MCF 10A (cell line): ENCODE data around the gene SETD5. TPM values are rescaled to one million over a fixed set of nuclear protein-coding genes. Genes with fewer than 3 reads are reported as not detected.
A peak's percentile ranks its signal among the peaks of the same experiment; 100 is the strongest.

ENCODE experiments used
- BruUV-seq: library from RNA; stranded (reverse); fragments of 400-500 nt; replicated peaks from 2 replicates; lab custom pipeline; 2021; lab: Mats Ljungman, UMichigan
- CTCF ChIA-PET: fragments of 300-600 bp; sonication (Branson Sonifier 250); formaldehyde crosslinking; extraction: SDS; loops from one replicate; lab custom pipeline; 2021; ENCODE audit warnings: antibody characterized with exemption, inconsistent platforms; lab: Yijun Ruan, JAX
- POLR2A ChIA-PET: fragments of 300-600, 350-650 bp; sonication (Branson Sonifier 250); formaldehyde crosslinking; extraction: SDS; loops from one replicate; lab custom pipeline; 2020; ENCODE audit warnings: antibody characterized with exemption, inconsistent platforms; lab: Yijun Ruan, JAX
- DNase-seq: peaks from one replicate; pipeline ENCODE4 v3.0.0-alpha.2; 2018; ENCODE audit not compliant: unreplicated experiment
- H3K27ac Mint-ChIP-seq: one replicate; pipeline ENCODE4 v1.8.0; 2022; ENCODE audit warnings: mild to moderate bottlenecking, low read depth, mixed read lengths; ENCODE audit not compliant: unreplicated experiment
- H3K27me3 Mint-ChIP-seq: one replicate; pipeline ENCODE4 v1.8.0; 2022; ENCODE audit warnings: mixed read lengths; ENCODE audit not compliant: insufficient read depth, unreplicated experiment
- H3K36me3 Mint-ChIP-seq: one replicate; pipeline ENCODE4 v1.8.0; 2022; ENCODE audit warnings: mild to moderate bottlenecking, moderate library complexity, mixed read lengths; ENCODE audit not compliant: insufficient read depth, unreplicated experiment
- H3K4me1 Mint-ChIP-seq: one replicate; pipeline ENCODE4 v1.8.0; 2022; ENCODE audit warnings: mixed read lengths; ENCODE audit not compliant: insufficient read depth, unreplicated experiment
- H3K4me3 Mint-ChIP-seq: one replicate; pipeline ENCODE4 v1.8.0; 2022; ENCODE audit warnings: mild to moderate bottlenecking, moderate library complexity, mixed read lengths; ENCODE audit not compliant: unreplicated experiment
- H3K9me3 Mint-ChIP-seq: one replicate; pipeline ENCODE4 v1.8.0; 2022; ENCODE audit warnings: mixed read lengths; ENCODE audit not compliant: unreplicated experiment
- CTCF ChIP-seq: fragments of 200-600 bp; IDR thresholded peaks from one replicate; pipeline ENCODE4 v1.8.0; 2022; ENCODE audit warnings: antibody characterized with exemption, mild to moderate bottlenecking; ENCODE audit not compliant: unreplicated experiment
- intact Hi-C: fragments of 100-400 bp; cut with micrococcal nuclease; formaldehyde crosslinking; loops from 2 replicates; pipeline ENCODE4 v1.14.1; 2022
- total RNA-seq: library from RNA; stranded (reverse); gene quantifications from 2 replicates; pipeline ENCODE4 v1.2.3, GENCODE V29; 2022

Gene SETD5
- total RNA-seq, 1 experiment from 2014 or later: 149 TPM

GRCh38 chr3:9362731-9363530, 34.5 kb upstream of the SETD5 start, which contains the start of gene THUMPD3:
Gene THUMPD3, plus strand, starts transcription at chr3:9363054. Its CDS starts 2,015 bp downstream, at chr3:9365069.
- peaks cover 5% of the 10 kb centered on the region for H3K4me1 Mint-ChIP-seq
- H3K4me3 Mint-ChIP-seq: peak within 1 kb of the TSS; percentile 97
- DNase-seq: peak; percentile 89
- peak within 1 kb of the TSS; percentile 99 for H3K27ac Mint-ChIP-seq
- H3K9me3 Mint-ChIP-seq: no peaks in the 10 kb centered on the region
- no peak for TF ChIP-seq CTCF
- POLR2A ChIA-PET: interaction anchor here (0.6 to 5.4 kb wide), 37 partner anchors 9 to 592 kb away, joined by 3 to 158 read pairs (median 4); partner anchors contain the start of genes ARPC4, BRPF1, MTMR14 and SETD5
- CTCF ChIA-PET: interaction anchor here (0.6 to 4.5 kb wide), 9 partner anchors 10 to 214 kb away, joined by 3 to 55 read pairs (median 3); partner anchors contain the start of gene SRGAP3
- peaks cover 44% of the 10 kb centered on the region for H3K36me3 Mint-ChIP-seq
- H3K27me3 Mint-ChIP-seq: no peaks in the 10 kb centered on the region
- TSS peak; percentile 56 for BruUV-seq
- intact Hi-C loops: loop anchor here (2.0 kb wide), 1 partner anchor 60 kb away; no protein-coding TSS in a partner anchor

GRCh38 chr3:9369508-9369907, 27.9 kb upstream of the SETD5 start:
- H3K27ac Mint-ChIP-seq: no peak overlapping the region
- no peak for DNase-seq
- ChIA-PET POLR2A (interaction anchor here (0.8 to 1.9 kb wide), 3 partner anchors 13 to 26 kb away, joined by 4 to 8 read pairs (median 5); no protein-coding TSS in a partner anchor), CTCF (interaction anchor here (0.5 to 1.6 kb wide), 2 partner anchors 15 to 16 kb away, joined by 4 to 5 read pairs; no protein-coding TSS in a partner anchor)
- intact Hi-C loops: no loop called here
- no peaks in the 10 kb centered on the region for H3K27me3 Mint-ChIP-seq
- peaks cover 81% of the 10 kb centered on the region for H3K36me3 Mint-ChIP-seq
- H3K4me1 Mint-ChIP-seq: no peaks in the 10 kb centered on the region
- no peaks in the 10 kb centered on the region for H3K9me3 Mint-ChIP-seq
- no peak overlapping the region for H3K4me3 Mint-ChIP-seq
- TF ChIP-seq CTCF: no peak
- BruUV-seq: no TSS peak

- Mint-ChIP-seq H3K36me3 (peaks cover 82% of the 10 kb centered on the region), H3K9me3 (no peaks in the 10 kb centered on the region), H3K27ac (no peak overlapping the region), H3K4me1 (no peaks in the 10 kb centered on the region), H3K4me3 (no peak overlapping the region), H3K27me3 (no peaks in the 10 kb centered on the region)
- no peak for DNase-seq
- intact Hi-C loops: no loop called here
- ChIA-PET CTCF (interaction anchor here (0.6 kb wide), 2 partner anchors 10 to 28 kb away, joined by 3 read pairs; no protein-coding TSS in a partner anchor), POLR2A (interaction anchor here (2.7 kb wide), 1 partner anchor 11 kb away, joined by 12 read pairs; the partner anchor contains the start of gene THUMPD3)
- BruUV-seq: no TSS peak
- no peak for TF ChIP-seq CTCF
Measured at GRCh38 chr3:9373465-9373864, 23.9 kb upstream of the SETD5 start.

- Mint-ChIP-seq H3K27ac (peak overlapping the region; percentile 10), H3K36me3 (peaks cover 82% of the 10 kb centered on the region), H3K27me3 (no peaks in the 10 kb centered on the region), H3K4me3 (no peak overlapping the region), H3K9me3 (no peaks in the 10 kb centered on the region), H3K4me1 (no peaks in the 10 kb centered on the region)
- ChIA-PET CTCF (interaction anchor here (0.7 to 0.9 kb wide), 2 partner anchors 17 to 47 kb away, joined by 3 read pairs; no protein-coding TSS in a partner anchor), POLR2A (interaction anchor here (0.9 to 5.8 kb wide), 5 partner anchors 11 to 46 kb away, joined by 4 to 31 read pairs (median 14); partner anchors contain the start of genes SETD5 and THUMPD3)
- BruUV-seq: no TSS peak
- intact Hi-C loops: no loop called here
- TF ChIP-seq CTCF: no peak
- no peak for DNase-seq
Measured at GRCh38 chr3:9377981-9378380, 19.4 kb upstream of the SETD5 start.
